T47D (cell line): ENCODE results near the gene CABLES1.
"Not testable (repeated sequence)": the region's sequence is repeated elsewhere in the genome, so short reads cannot be mapped to it uniquely, and the experiment has no call there.

Experiments
- DNase-seq, 2 experiments: peaks; one replicate each; pipeline versions ENCODE4 v3.0.0 to v3.0.0-alpha.2; 2011 to 2012; ENCODE audit warnings: low read depth in 1 of 2, low spot score in 1 of 2
- JUND ChIP-seq: IDR thresholded peaks from 2 replicates; pipeline ENCODE4 v1.6.1; 2012; ENCODE audit warnings: low read depth
- in situ Hi-C: cut with HindIII; loops from 2 replicates; pipeline ENCODE4 v1.10.0; 2016; ENCODE audit warnings: low sequenced_read_pairs, low pct_unique_long_range_greater_than_20kb

CABLES1 gene

DNA sequence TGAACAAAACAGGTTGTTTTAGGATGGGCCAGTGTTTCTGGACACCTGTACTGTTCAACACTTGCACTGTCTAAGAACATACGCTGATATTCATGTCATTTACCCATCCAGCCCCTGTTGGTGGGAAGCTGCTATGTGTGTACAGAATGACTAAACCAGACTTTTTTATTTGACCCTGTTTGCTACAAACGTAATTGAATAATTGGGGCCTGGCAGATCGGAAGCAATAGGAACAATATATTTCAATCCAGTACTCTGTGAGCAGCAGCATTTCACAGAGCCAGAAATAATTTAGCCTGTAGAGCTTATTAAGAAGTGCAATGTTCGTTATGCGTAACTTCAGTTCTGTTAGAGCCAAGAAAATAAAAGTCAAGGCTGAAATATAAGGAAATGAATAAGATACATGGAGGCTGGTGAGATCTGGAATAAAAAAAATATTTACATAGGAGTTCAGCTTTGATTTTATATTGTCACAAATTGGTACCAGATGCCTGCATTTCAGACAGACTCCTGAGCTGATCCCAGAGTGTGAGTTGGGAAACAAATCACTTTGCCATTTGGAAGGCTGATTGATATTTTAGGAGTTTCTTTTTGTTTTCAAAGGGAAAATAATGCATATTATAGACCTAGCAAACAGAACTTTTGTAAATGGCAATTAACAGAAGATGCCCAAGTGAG lies 19.7 kb downstream of the CABLES1 start:
- no peak for TF ChIP-seq JUND
- in situ Hi-C loops: no loop called here
- DNase-seq: no peak

DNA sequence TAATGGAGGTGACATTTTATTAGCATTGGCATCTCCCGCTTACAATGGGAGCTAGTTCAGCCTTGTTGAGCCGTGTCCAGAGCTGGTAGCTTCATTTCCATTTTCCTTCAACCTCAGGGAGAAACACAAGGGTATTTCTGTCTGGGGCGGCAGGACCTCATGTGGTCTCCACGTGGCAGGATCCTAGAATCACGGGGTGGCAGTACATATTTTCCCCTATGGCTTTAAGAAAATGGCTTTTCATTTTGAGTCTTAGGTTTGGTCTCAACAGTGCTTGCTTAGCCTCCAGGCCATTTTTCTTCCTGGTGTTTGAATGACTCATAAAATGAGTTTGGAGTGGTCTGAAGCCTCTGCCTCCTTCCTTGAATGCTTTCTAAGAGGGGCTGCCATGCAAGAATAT lies 20.3 kb downstream of the CABLES1 start:
- DNase-seq: peak in 1 of 2 experiments; percentile 59
- no peak for TF ChIP-seq JUND
- in situ Hi-C loops: no loop called here

GRCh38 chr18:23156134-23156533 lies 20.8 kb downstream of the CABLES1 start:
- in situ Hi-C loops: no loop called here
- no peak for TF ChIP-seq JUND
- no peak for DNase-seq

- no peak for DNase-seq
- in situ Hi-C loops: no loop called here
- no peak for TF ChIP-seq JUND
These were observed 22.8 kb downstream of the CABLES1 start for GRCh38 chr18:23158058-23158457.

DNA sequence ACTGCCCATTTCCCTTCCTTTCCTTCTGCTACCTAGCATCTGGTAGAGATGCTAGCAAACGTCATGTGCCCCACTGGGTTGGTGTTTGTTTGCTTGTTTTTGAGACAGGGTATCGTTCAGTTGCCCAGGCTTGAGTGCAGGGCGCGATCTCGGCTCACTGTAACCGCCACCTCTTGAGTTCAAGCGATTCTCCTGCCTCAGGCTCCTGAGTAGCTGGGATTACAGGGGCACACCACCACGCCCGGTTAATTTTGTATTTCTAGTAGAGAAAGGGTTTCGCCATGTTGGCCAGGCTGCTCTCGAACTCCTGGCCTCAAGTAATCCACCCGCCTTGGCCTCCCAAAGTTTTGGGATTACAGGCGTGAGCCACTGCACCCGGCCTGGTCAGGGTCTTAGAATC lies 23.6 kb downstream of the CABLES1 start:
- in situ Hi-C loops, DNase-seq: not testable (repeated sequence)

GRCh38 chr18:23159344-23159743 lies 24.1 kb downstream of the CABLES1 start:
- TF ChIP-seq JUND: no peak
- DNase-seq: no peak
- in situ Hi-C loops: no loop called here

GRCh38 chr18:23162473-23162872 lies 27.2 kb downstream of the CABLES1 start:
- no peak for DNase-seq
- TF ChIP-seq JUND: no peak
- in situ Hi-C loops: no loop called here

- DNase-seq: no peak
- TF ChIP-seq JUND: no peak
- in situ Hi-C loops: no loop called here
These were observed 28.7 kb downstream of the CABLES1 start for GRCh38 chr18:23163786-23164533.

DNA sequence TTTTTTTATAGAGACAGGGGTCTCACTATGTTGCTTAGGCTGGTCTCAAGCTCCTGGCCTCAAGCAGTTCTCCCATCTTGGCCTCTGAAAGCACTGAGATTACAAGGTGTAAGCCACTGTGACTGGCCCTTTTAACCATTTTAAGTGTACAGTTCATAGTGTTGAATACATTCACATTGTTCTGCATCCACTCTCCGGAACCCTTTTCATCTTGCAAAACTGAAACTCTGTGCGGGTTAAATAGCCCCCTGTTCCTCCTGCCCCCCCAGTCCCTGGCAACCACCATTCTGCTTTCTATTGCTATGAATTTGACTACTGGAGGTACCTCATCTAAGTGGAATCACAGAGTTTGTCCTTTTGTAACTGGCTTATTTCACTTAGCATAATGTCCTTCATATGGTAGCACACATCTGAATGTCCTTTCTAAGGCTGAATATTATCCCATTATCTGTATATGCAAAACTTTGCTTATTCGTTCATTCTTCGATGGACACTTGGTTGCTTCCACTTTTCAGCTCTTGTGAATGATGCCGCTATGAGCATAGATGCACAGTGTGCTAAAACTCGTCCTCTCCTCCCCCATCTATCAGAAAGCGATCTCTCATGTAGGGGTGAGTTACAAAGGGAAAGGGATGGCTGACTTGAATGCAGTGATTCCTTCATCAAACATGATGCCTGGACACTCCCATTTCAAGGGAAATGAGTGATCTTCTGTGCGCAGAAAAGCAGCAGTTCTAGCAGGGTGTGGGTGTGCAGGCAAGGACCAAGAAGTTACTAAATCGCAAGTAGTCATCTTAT lies 30.2 kb downstream of the CABLES1 start:
- in situ Hi-C loops: no loop called here
- no peak for DNase-seq
- no peak for TF ChIP-seq JUND

GRCh38 chr18:23166891-23167541 lies 31.7 kb downstream of the CABLES1 start:
- DNase-seq: no peak
- in situ Hi-C loops: no loop called here
- TF ChIP-seq JUND: no peak

- in situ Hi-C loops: no loop called here
- no peak for TF ChIP-seq JUND
- DNase-seq: no peak
These were observed 34.4 kb downstream of the CABLES1 start for GRCh38 chr18:23169673-23170044.

- TF ChIP-seq JUND: no peak
- in situ Hi-C loops: no loop called here
- no peak for DNase-seq
These were observed 34.9 kb downstream of the CABLES1 start for GRCh38 chr18:23170137-23170536.
